HG03064 (cell line): ENCODE data around the gene CCDC85A.

Source experiments
- ATAC-seq: cut with Tn5 transposase; IDR thresholded peaks from one replicate; pipeline ENCODE4 v1.9.1; 2021; ENCODE audit warnings: low read depth; ENCODE audit not compliant: unreplicated experiment

The CCDC85A gene

DNA sequence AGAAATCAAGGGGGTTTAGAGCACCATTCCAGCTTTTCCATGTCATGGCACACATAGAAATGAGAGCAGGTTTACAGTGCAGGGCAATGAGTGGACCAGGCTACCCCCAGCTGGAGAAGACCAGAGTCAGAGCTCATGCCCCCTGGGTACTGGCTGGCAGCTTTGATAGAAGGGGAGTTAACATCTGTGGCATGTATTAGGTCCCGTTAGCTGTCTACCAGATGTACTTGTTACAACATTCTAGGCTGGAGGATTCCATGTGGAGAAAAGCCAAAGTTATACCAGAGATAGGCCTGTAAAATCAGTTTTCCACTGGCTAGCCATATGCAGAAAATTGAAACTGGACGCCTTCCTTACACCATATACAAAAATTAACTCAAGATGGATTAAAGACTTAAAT is 109.2 kb downstream of the CCDC85A start:
- ATAC-seq: no peak

DNA sequence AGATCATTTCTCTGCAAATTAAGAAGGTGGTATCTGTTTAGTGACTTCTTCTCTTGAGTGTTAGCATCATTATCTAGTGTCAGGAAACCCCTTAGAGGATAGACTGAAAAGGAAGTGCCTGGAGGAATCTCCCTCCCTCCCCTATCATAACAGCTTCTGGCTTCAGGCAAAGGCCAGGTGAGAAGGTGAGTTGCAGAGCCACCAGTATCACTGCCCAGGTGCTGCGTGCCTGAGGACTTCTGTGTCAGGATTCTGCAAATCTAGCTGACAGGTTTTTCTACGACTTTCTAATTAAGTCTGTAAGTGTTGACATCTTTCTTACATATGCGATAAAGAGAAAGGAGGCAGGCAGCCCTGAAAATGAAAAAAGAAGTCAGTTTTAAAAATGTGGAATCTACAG is 111.9 kb downstream of the CCDC85A start:
- no peak for ATAC-seq

DNA sequence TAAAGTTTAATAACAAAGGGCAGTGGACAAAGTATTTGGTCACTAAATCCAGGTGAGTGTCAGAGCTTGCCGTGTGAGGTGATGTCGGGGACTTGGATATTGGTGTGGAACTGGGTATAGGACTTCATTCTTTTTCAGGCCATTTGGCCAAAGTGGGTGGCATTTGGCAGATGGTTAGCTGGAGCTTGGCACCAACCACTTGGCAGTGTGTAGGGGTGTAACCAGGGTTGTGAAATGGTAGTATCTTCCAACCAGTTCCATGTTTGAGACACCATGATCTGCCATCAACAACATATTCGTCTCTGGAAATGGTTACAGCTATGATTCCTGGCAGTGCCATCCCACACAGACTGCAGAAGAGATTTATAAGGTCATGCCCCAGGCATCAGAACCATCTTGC is 113.9 kb downstream of the CCDC85A start:
- ATAC-seq: no peak

DNA sequence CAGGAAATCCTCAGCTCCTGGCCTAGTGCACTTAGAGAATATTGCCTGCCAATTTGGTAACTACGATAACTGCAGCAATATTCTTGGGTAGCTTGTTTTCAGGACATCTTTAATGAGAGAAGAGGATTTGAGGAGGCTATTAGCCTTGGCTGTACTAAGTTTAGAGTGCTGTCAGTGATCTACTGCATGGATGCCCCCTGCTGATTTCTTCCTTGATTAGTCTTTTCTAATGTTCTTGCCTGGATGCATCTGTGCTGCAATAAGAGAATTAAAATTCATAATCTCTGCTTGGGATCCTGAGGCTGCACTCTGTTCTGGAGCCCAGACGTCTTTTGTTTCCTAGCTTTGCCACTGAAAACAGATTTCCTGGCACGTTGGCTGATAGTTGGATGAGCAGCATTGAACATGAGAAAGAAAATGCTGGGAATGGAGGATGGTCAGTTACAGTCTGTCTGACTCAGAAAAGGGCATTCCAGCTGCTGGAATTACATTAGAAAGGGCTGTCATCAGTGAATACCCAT is 115.4 kb downstream of the CCDC85A start:
- ATAC-seq: no peak

DNA sequence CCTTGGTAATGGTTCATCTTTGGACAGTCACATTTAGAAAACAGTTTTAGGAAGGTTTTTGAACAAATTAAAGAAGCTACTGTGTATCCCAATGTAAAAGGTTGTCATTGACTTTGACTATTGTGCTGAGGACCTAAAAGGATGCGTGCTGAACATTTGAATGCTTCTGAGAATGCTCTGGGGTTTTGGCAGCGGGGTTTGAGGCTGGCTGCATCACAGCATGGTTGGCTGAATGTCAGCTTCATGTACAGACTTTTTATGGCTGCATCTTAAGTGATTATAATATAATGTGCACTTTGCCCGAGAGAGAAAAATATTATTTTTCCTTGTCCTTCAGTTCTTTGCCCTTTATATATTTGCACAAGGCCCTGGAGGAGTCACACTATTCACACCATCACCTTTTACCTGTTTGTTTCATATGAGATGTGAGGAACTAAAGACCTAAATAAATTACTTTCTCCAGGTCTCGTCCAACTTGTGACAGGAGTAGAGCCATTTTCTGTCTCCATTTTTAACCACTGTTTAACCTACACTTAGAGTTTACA is 125.9 kb downstream of the CCDC85A start:
- ATAC-seq: no peak

DNA sequence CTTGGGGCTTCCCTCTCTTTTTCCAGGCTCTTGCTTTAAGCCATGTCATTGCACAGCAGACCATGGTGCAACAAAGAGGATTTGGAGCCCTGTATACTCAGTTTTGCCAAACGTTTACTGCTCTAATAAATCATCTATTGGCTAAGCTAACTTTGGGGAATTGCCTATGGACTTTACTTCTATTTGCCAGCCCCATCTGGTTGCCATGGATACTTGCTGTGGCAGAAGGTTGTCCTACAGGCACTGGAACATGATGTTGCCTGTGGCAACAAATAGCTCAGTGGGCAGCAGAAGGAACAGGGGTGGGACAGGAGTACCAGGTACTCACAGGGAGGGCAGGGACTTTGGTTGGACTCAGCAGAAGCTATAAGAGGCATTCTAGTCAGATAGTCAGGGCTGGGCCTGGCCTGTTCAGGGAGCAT is 129.7 kb downstream of the CCDC85A start:
- no peak for ATAC-seq

DNA sequence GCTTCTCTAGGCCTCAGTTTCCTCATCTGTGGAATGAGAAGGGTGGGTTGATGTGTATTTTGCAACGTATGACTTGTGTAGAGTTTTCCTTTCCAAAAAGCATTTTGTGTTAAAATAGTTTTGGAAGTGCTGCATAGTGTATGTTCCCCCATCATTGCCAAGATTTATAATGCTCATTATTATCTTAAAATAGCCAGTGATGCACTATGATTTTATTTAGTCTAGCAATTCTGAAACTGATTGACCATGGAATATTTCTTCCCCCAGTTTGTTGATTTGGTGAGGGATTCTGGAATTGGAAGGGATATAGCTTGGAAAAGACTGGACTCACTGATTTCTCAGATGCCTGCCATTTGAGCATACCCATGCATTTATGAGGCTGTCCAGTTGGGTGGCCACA is 130.6 kb downstream of the CCDC85A start:
- ATAC-seq: no peak

DNA sequence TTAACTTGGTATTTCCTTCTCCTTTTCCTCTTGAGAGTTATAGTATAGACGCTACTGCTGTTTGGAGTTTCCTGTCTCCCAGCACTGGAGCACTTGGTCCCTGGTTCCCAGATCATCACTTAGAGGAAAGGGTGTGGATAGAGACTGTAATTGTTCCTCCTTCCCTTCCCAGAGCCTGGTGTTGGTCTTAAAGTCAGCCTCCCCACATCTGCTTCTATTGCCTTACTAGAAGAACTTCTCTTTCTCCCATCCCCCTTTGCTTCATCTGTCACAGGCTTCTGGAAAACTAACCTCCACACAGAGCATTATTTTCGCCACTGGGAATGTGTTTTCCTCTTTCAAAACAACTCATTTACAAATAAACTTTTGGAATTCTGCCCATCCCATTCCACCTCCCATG is 131.0 kb downstream of the CCDC85A start:
- ATAC-seq: no peak

DNA sequence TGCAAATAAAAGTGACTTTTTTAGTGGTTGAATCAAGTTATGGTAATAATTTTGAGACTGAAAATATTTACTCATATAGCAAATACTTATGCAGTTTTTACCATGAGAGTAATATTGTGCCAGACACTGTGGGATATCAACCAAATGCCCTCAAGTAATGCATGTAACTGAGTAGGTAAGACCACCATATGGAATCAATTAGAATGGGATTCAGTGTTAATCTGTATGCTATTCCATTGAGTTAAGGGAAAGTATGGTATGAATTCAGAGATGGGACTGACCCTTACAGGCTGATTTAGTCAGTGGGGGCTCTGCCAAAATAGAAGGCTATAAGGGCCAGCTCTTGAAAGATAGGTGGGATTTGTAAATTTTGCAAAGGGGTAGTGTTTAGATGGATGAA is 131.6 kb downstream of the CCDC85A start:
- ATAC-seq: no peak

DNA sequence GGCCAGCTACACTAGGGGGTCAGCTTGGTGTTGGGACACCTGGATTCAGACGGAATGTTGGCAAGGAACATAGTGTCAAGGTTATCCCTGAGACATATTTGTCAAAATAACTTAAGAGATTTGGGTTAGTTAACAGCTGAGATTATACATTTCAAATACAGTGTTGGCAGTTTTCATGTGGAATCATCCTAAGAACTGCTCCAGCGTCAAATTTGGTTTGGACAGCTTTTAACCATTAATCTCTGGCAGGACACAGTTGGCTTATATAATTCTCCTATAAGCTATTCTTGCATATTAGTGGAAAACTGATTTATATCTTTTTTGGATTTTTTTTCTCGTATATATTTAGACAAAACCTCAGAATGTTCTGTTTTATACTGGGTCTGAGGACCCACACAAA is 132.2 kb downstream of the CCDC85A start:
- no peak for ATAC-seq

DNA sequence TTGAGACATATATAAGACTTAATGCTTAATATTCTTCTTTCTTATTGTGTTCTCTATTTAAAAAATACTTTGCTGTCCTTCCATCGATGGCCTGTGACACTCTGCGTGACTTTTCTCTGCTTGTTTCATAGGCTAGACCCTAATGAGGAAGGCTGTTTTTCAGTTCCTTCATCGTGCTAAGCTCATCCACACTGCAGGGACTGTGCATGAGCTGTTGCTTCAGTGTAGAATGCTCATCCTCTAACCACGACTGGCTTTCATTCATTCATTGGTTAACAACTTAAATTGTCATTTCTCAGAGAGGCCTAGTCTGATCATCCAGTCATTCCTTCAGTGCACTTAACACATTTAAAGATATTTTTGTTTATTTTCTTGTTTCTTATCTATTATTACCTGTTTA is 134.4 kb downstream of the CCDC85A start:
- no peak for ATAC-seq

DNA sequence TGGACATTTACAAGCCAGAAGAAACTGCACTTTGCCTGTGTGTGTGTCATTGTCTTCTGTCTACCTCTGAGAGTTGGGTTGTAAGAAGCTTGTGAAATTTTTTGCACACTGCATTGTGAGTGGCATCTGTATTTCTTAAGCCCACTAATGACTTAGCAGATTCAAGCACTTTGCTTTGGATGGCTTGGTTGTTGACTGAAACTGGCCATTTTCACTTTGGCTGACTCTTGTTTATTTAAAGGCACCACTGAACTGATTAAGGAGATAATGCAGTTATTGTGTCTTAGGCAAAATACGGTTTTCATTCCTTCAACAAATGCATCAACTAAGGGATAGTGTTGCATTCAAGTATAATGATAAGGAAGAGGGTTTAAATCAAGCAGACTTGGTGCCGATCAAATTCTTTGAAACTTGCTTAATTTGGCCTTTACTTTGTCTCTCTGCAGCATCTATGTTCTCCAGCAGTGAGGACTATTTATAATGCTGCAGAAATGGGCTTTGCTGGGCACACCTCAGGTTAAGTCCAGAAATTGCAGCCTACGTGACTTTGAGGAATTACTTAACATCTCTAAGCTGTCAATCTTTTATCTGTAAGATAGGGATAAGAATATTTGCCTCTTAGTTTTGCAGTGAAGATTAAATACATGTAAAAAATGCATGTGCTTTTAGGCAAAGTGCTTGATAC is 142.0 kb downstream of the CCDC85A start:
- no peak for ATAC-seq

DNA sequence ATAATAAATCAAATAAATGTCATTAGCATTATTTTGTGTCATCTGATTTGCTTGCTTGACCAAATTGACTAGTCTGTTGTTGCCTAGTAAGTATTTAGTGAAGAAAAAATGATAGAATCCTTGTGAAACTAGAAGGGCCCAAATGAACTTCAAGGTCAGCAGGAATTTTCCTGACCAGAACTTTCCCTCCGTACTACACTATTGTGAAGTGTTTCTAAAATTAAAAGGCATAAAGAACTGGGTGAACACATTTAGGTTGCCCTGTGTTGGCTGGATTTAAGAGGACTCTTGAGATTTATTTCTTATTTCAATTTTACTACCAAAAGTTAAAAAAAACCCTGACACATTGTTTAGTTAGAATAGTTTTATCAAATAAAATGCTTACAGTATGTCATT is 142.6 kb downstream of the CCDC85A start:
- ATAC-seq: no peak

DNA sequence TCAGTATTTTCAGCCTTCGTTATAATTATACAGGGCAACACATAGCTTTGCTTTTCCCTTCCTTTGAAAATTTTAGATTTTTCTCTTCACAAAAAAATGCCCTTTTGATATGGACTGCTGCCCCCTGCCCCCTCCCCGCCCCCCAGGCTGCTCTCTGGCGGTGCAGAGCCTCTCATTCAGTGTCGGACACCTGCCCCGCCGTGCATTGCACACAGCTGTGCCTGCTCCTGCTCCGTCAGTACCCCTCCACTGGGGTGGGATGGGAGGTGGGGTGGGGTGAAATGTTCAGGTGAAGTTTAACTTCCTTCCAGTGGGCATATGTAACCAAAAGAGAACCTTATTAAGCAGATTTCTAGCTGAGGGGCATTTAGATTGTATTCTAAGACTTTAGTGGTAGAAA is 148.0 kb downstream of the CCDC85A start:
- ATAC-seq: no peak

DNA sequence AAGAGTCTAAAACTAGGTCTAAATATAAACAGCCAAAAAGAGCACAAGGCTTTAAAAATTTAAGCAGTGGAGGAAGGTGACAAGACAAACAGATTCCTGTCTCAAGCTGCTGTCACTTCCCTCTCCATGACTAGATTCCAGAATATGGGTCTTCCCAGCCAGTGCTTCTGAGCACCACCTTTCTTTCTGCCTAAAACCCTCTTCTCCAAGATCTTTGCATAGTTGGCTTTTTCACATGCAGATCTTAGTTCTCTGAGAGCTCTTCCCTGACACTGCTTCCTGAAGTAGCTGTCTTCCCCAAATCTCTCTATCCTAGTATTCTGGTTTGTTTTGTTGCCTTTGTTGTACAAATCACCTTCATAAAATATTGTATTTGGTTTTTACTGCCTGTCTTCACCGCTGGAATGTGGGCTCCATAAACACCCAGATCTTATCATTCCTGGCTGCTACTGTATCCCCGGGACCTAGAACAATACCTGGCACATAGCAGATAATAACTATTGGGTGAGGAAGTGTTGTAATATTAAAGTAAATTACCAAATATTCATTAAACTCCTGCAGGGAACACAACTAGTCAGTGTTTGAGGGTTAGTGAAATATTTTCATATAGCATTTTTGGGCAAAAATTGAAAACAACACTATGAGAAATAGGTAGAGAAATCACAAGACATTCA is 150.2 kb downstream of the CCDC85A start:
- no peak for ATAC-seq

DNA sequence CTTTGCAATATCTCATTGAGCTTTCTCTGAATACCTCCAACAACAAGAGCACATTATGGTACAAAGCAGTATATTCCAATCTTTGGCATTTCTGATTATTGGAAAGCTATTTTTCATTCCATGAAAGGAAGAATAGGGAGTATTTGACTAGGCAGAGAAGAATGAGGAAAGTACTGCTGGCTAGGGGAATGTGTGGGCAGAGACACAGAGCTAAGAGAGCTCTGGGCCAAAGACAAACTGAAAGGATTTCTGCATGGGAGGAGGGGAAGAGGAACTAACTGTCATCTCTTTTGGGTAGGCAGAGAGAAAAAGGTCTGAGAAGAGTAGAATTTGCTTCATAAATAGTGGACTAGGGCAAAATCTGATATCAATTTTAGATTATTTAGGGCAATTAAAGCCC is 150.8 kb downstream of the CCDC85A start:
- no peak for ATAC-seq

DNA sequence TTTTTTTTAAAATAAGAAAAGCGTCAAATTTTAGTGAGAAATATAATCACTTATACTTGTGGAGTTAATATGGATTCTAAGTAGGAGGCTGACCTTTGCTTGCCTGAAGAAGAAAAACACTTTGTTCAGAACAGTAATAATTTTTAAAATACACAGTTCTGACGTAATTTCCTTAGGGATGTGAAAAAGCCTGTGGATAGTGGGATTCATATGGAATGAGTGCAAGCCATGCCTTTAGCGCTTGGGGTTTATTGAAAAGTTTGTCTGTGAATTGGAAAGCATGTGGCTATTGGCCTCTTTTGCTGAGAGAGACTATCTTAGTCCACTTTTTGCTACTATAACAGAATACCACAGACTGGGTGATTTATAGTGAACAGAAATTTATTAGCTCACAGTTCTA is 151.3 kb downstream of the CCDC85A start:
- ATAC-seq: no peak

DNA sequence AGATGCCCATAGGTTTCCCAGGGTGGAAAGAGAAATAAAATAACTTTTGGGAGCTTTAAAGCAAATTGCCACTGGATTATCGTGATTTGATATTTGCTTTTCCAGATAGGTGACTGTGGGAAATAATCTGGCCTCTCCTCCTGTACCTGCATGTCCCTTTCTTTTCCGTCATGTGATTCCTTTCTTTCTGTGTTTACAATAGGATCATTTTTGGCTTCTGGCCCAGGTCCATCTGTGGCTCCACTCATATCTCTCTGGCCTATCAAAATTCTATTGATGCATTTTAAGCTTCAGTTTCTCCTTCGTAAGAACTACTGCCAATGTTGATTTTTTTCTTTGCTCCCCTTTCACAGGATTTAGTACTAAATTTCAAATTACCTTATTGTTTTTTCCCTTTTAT is 153.6 kb downstream of the CCDC85A start:
- ATAC-seq: no peak

DNA sequence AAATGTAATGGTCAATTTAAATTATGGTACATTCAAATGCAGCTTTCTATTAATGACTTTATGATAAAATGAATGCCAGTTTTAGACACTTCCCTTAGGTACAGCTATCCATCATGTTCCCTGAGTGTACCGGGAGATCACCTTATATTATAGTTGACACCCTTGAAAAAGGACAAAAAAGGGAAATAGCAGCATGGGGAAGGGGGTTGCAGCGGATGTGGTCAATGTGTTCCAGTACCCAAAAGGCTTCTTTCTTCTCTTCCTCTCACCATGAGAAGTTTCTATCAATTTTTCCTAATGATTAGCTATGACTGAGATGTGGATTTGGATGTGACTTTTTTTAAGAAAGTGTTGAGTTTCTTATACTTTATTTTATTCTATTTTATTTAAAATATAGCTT is 154.4 kb downstream of the CCDC85A start:
- no peak for ATAC-seq

DNA sequence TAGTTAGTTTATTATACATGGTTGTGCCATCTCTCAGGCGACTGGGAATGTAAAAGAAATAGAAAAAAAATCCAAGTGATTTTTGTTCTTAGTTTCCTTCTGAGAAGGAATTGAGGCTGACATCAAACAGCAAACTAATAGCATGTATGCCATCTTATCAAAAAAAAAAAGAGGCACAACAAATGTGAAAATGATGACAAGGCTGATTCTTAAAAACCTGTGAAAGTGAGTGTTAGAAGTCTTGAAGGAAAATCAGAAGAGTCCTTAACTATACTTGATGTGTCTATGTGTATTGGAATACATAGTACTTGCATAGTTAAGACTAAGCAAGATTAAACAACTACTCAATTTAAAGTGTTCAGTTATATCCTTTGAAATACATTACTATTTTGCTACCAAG is 161.0 kb downstream of the CCDC85A start:
- no peak for ATAC-seq

DNA sequence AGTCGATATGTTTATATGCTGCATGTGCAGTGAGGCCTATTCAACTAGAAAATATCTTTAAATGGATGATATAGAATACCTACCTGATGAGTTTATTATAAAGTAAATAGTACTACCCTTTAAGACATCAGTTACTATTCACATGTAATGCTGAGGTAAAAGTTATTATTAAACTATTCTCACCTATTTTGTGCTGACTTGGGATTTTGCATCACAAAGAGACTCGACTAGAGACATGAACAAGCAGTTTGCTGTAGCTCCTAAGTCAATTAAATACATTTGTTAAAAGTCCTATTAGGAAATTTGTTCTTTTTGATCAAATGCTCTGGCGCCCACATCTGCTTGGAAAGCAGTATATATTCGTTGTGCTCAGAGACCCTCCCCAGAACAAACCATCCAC is 164.1 kb downstream of the CCDC85A start:
- no peak for ATAC-seq
